Loucy (cell line): ENCODE measurements around the gene SMYD2.

Experiments used
- CTCF ChIP-seq: fragments of 200-600 bp; sonication (generic); conservative IDR thresholded peaks from 2 replicates; pipeline ENCODE4 v1.5.1; 2014; ENCODE audit warnings: mild to moderate bottlenecking, antibody characterized with exemption, low read length
- EZH2phosphoT487 ChIP-seq: fragments of 200-600 bp; IDR thresholded peaks from 2 replicates; pipeline ENCODE4 v1.6.1; 2018; ENCODE audit warnings: antibody characterized with exemption, mild to moderate bottlenecking, moderate library complexity, borderline replicate concordance

GRCh38 chr1:214386333-214386732, 105.4 kb downstream of the SMYD2 start:
- no peak for TF ChIP-seq CTCF
- TF ChIP-seq EZH2phosphoT487, result no peak
